Esophagus squamous epithelium (tissue), 4 donors: ENCODE data around the gene PCDHB5.

Experiments
- CTCF ChIP-seq, 6 experiments: fragments of 450-650 bp in 4 of 6; fragments of 200-600 bp in 2 of 6; sonication (generic) in 2 of 6; IDR thresholded peaks; one replicate each; pipeline ENCODE4 v1.5.1; 2016 to 2019; ENCODE audit warnings: antibody characterized with exemption in 6 of 6, mild to moderate bottlenecking in 4 of 6, moderate library complexity in 4 of 6
- POLR2A ChIP-seq, 4 donors: fragments of 450-650 bp; IDR thresholded peaks; one replicate each; pipeline ENCODE4 v1.6.1; 2017; ENCODE audit warnings: antibody characterized with exemption in 4 of 4, mild to moderate bottlenecking in 4 of 4, moderate library complexity in 3 of 4

DNA sequence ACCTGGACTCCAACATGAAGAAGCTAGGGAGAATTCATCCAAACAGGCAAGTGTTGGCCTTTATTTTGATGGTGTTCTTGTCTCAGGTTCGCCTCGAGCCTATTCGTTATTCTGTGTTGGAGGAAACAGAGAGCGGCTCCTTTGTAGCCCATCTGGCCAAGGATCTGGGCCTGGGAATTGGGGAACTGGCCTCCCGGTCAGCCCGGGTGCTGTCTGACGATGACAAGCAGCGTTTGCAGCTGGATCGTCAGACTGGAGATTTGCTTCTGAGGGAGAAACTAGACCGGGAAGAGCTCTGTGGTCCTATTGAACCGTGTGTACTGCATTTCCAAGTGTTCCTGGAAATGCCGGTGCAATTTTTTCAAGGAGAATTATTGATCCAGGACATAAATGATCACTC lies 13.0 kb upstream of the PCDHB5 start:
- TF ChIP-seq CTCF (IDR thresholded peaks at IDR 0.05), result no peak
- no peak for TF ChIP-seq POLR2A (IDR thresholded peaks at IDR 0.05)
